GM12892 (cell line): ENCODE data around the gene ABCB9.

Experiments used
- POLR2A ChIP-seq: IDR thresholded peaks from 2 replicates; pipeline ENCODE4 v1.6.1; 2011; ENCODE audit warnings: low read depth, low read length, control low read depth
- POLR2AphosphoS5 ChIP-seq: IDR thresholded peaks from 2 replicates; pipeline ENCODE4 v1.6.1; 2011; ENCODE audit warnings: low read depth, low read length, control low read depth
- TAF1 ChIP-seq: IDR thresholded peaks from 2 replicates; pipeline ENCODE4 v1.6.1; 2011; ENCODE audit warnings: low read depth, mild to moderate bottlenecking, control low read depth, low read length, borderline replicate concordance

GRCh38 chr12:122987086-122987951, 21.1 kb upstream of the ABCB9 start:
- no peak for TF ChIP-seq TAF1
- TF ChIP-seq POLR2A: no peak
- TF ChIP-seq POLR2AphosphoS5: no peak
